HG02852 (cell line): ENCODE data around the gene TAAR9.
A peak's percentile ranks its signal among the peaks of the same experiment; 100 is the strongest.

Experiments
- ATAC-seq: cut with Tn5 transposase; IDR thresholded peaks from one replicate; pipeline ENCODE4 v1.9.1; 2021; ENCODE audit warnings: mild to moderate bottlenecking, moderate library complexity; ENCODE audit not compliant: unreplicated experiment

Gene TAAR9, protein sequence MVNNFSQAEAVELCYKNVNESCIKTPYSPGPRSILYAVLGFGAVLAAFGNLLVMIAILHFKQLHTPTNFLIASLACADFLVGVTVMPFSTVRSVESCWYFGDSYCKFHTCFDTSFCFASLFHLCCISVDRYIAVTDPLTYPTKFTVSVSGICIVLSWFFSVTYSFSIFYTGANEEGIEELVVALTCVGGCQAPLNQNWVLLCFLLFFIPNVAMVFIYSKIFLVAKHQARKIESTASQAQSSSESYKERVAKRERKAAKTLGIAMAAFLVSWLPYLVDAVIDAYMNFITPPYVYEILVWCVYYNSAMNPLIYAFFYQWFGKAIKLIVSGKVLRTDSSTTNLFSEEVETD

GRCh38 chr6:132537977-132538376 lies at the start of gene TAAR9:
TAAR9 (plus strand) TSS chr6:132538277; CDS start chr6:132538290, 13 bp downstream.
- no peak for ATAC-seq

DNA sequence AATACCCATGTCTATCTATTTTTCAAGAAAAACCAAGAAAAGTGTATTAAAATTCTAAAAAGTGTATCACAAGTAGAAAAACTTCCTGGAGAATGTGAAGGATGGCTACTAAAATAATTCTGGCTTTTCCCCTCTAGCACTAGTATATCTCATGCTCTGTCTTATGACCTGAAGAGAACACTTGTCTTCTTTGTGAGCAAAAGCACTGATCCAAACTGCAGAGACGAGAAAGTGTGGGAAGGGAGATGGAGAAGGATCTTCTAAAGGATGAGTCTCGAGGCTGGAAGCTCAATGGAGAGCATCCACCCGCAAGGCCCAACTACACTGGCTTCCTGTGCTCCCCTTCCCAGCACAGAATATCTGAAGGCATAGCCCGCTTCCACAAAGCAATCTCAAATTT lies 48.7 kb upstream of the TAAR9 start:
- no peak for ATAC-seq

DNA sequence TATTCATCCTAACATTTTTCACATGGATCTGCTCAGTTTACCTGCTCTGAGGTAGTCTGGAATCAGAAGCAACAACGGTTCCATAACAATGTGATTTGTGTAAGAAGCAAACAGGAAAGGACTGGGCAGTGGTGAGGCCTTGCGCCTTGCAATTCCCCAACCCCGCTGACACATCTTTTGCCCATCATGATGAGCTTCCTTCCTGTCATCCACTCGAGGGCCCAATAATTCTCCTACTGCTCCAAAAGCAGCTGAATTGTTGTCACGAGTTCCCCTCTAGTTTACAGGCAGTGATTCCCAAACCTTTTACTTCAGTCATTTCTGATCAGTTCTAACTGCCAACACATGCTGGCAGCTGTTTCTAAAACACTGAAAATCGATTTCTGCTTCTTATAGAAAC lies 48.1 kb upstream of the TAAR9 start:
- ATAC-seq, result peak; percentile 42

DNA sequence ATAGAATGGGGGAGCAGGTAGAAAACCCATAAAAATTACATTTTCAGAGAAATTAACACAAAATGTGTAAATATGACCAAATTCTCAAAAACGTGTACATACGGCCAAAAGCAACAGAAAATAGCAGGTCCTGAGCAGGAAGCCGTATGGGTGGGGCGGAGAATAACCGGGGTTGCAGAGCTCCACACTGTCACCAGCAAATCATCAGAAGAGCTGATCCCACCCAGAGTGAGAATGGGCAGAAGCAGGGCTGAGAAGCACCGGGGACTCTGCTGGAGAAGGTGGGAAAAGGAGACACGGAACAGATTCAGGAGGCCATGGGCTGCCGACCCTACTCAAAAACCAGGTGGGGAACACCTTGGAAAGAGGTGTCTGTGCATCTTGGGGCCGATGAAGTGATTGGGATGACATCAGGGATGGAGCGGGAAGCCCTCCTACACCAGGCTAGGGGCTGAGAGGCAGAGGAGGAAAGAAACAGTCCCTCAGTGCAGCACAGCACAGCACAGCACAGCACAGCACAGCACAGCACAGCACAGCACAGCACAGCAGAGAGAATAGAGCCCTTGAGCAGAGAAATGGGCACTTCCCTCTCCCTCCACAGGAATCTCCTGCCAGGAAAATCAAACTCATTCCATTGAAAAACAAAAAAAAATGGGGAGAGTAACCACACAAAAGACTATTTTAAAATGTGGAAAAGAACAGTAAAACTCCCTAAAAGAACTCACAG lies 47.4 kb upstream of the TAAR9 start:
- ATAC-seq, result peak; percentile 62

DNA sequence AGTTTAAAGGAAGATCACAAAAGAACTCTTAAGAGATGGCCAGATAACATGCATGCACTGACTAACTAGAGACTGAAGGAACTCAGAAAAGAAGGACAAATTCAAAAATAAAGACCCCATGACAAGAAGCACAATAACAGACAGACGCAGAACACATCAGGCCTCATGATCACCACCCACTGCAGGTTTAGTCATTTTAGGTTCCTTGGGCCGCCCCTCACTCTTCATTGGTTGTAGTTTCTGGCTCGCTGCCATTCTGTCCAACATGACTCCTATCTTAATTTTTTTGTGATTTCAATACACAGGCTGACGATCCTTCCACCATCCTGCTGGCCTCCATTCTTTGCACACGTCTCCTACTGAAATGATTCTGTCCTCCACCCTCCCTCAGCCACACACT lies 46.8 kb upstream of the TAAR9 start:
- no peak for ATAC-seq

DNA sequence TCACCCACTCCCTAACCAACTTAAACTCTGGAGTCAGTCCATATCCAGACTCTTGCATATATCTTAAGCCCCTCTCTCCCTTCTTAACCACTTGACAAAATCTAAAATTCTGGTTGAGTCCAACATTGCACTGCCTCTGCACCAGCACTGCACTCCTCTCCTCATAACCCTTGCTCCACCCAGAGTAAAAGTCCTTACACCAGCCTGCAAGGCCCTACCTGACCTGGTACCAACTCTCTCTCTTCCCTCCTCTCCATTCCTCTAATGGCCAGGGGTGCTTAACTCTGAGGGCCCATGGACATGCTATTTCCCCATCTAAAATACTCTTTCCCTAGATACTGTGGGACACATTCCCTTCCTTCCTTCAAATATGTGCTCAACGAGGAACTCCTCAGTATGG lies 46.2 kb upstream of the TAAR9 start:
- ATAC-seq, result no peak

DNA sequence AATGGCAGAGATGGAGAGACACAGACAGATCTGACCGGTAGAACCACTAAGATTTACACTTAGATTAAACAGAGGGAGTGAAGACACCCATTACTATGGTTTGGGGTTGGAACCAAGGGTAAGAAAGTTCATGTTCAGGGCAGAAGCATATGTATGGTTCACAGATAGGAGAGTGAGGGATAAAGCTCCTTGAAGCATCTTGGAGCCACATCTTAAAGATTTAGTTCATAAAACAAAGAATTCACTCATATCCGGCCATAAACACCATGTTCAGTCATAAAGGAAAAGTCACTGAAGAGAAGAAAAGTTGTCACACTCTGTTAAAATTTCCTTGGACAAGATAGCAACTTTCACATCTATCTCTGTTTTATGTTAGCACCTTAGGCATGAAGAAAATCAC lies 43.1 kb upstream of the TAAR9 start:
- ATAC-seq, result peak; percentile 24

GRCh38 chr6:132495604-132496079 lies 42.4 kb upstream of the TAAR9 start:
- peak; percentile 41 for ATAC-seq

GRCh38 chr6:132496519-132497180 lies 41.4 kb upstream of the TAAR9 start:
- no peak for ATAC-seq

GRCh38 chr6:132498638-132499037 lies 39.4 kb upstream of the TAAR9 start:
- ATAC-seq, result peak; percentile 63

- no peak for ATAC-seq
These were observed 38.3 kb upstream of the TAAR9 start for GRCh38 chr6:132499757-132500156.

GRCh38 chr6:132504757-132505156 lies 33.3 kb upstream of the TAAR9 start:
- ATAC-seq, result no peak

- ATAC-seq, result no peak
These were observed 32.9 kb upstream of the TAAR9 start for GRCh38 chr6:132505158-132505557.

DNA sequence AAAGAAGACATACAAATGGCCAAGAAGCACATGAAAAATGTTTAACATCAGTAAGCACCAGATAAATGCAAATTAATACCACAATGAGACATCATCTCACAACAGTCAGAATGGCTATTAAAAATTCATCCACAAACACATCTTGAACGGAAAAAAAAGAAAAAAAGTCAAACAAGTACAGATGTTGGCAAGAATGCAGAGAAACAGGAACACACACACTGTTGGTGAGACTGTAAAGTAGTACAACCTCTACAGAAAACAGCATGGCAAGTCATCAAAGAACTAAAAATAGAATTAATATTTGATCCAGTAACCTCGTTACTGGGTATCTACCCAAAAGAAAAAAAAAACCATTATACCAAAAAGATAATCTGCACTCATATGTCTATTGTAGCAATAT lies 31.6 kb upstream of the TAAR9 start:
- no peak for ATAC-seq

DNA sequence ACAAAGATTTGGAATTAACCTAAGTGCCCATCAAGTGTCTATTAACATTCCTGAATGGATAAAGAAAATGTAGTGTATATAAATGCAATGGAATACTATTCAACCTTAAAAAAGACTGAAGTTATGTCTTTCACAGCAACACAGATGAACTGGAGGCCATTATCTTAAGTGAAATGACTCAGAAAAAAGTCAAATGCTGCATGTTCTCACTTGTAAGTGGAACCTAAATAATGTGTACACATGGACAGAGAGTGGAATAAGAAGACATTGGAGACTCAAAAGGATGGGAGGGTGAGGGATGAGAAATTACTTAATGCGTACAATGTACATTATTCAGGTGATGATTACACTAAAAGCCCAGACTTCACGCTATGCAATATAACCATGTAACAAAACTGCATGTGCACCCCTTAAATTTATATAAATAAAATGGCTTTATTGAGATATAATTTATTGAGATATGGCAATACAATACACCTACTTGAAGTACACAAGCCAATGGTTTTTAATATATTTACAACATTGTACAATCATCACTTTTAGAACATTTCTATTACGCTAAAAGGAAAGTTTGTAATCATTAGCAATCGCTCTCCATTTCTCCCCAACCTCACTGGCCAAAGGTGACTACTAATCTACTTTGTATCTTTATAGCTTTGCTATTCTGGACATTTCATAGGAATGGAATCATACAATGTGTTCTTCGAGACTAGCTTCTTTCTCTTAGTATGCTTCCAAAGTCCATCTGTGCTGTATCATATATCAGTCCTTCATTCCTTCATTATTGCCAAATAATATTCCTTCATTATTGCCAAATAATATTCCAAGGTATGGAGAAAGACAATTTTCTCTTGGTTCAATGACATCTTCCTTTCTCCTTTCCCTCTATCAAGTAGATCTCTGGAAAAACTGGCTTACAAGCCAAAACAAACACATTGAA lies 30.9 kb upstream of the TAAR9 start:
- no peak for ATAC-seq

- ATAC-seq, result no peak
These were observed 26.8 kb upstream of the TAAR9 start for GRCh38 chr6:132511210-132511830.

GRCh38 chr6:132511831-132512220 lies 26.3 kb upstream of the TAAR9 start:
- ATAC-seq, result no peak

DNA sequence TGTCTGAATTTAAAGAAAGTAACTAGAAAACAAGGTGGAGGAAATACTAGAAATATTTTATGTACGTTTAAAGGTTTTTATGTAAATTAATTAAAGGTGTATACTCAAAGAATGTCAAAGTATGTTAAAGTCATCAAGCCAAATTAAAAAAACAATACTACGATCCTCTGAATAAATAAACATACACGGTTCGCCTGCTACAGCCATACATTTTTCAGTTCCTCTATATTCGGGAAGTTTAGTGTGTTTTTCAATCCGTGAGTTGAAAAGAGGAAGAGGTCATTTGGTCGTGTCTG lies 25.8 kb upstream of the TAAR9 start:
- ATAC-seq, result no peak

DNA sequence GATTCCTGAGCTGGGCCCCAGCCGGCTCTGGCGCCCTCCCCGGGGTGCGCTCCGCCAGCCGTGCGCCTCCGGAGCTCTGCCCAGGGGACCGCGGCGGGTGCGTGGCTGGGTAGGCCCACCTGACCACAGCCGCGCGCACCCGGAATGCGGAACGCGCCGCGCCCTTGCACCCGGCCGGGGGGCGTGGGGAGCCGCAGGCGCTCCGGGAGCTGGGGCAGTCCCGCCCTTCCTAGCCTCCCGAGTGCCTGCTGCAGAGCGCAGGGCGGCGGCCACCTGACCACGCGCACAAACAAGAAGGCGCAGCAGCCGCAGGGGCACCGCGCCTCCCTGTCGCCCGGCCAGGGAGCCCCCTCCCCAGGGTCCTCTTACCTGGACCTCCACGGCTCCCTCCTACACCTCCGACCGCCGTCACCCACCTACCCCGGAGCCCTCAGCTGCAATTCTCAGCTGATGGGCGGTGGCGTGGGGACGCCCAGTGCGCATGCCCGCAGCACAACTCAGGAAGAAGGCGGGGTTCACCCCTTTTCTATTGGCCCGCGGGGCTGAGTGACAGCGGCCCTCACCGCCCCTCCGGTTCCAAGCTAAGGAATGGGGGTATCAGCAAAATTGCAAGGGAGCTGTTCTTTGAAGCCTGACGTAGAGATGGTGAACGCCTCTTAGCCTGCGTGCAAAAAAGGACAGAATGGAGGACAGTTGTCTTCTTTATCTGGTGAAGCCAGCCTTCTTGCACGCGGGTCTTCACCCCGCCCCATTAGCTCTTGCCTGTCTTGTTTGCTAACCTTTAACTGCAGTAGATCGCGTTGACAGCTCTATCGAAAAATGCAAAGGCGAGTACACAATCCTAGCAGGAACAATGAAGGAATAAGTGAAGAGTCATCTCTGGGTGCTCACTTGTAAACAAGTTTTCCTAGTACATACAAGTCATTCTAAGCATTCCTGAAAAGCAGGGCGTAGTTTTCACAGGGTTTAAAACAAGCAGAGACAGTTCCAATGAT lies 25.1 kb upstream of the TAAR9 start, which contains the start of gene STX7:
Gene STX7 (minus strand): TSS at position 479 of the 995 bp plus-strand sequence. CDS start 9,586 bp downstream, outside the sequence.
- ATAC-seq, result peak; percentile 91
